ENCODE data around the gene MTHFD2L.

Gene MTHFD2L

DNA sequence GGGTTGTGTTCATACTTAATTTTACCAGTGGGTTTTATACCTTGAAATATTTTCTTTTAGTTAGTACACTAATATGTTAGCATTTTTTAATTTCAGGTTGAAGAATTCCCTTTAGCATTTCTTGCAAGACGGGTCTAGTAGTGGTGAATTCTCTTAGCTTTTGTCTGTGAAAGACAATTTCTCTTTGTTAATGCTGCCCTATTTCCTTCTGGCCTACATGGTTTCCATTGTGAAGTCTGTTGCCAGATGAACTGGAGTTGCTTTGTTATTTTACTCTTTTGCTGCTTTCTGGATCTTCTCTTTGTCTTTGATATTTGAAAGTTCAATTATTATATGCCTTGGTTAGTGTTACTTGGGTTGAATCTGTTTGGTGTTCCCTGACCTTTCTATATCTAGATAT, 25.0 kb upstream of the MTHFD2L start:
- Histone ChIP-seq H3K4me1 (ENCODE audit: low read depth, poor library complexity, severe bottlenecking) (no peaks in the 10 kb centered on the region), H3K36me3 (ENCODE audit: insufficient read depth) (no peaks in the 10 kb centered on the region), H3K27me3 (ENCODE audit: insufficient read depth, low read depth) (no peaks in the 10 kb centered on the region), H3K4me3 (IDR thresholded peaks at IDR 0.05; ENCODE audit: insufficient read depth, low read depth, low read length) (no peak overlapping the region), H3K27ac (no peak overlapping the region), H4K20me1 (ENCODE audit: insufficient read depth) (no peaks in the 10 kb centered on the region), H2AFZ (ENCODE audit: low read depth) (no peak overlapping the region), H3K4me2 (no peak overlapping the region), H3K9ac (no peak overlapping the region), H3K79me2 (ENCODE audit: insufficient read depth, low read depth) (no peaks in the 10 kb centered on the region)
- TF ChIP-seq, protein P1, sequence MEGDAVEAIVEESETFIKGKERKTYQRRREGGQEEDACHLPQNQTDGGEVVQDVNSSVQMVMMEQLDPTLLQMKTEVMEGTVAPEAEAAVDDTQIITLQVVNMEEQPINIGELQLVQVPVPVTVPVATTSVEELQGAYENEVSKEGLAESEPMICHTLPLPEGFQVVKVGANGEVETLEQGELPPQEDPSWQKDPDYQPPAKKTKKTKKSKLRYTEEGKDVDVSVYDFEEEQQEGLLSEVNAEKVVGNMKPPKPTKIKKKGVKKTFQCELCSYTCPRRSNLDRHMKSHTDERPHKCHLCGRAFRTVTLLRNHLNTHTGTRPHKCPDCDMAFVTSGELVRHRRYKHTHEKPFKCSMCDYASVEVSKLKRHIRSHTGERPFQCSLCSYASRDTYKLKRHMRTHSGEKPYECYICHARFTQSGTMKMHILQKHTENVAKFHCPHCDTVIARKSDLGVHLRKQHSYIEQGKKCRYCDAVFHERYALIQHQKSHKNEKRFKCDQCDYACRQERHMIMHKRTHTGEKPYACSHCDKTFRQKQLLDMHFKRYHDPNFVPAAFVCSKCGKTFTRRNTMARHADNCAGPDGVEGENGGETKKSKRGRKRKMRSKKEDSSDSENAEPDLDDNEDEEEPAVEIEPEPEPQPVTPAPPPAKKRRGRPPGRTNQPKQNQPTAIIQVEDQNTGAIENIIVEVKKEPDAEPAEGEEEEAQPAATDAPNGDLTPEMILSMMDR (conservative IDR thresholded peaks at IDR 0.05; ENCODE audit: low read depth, low read length): no peak

DNA sequence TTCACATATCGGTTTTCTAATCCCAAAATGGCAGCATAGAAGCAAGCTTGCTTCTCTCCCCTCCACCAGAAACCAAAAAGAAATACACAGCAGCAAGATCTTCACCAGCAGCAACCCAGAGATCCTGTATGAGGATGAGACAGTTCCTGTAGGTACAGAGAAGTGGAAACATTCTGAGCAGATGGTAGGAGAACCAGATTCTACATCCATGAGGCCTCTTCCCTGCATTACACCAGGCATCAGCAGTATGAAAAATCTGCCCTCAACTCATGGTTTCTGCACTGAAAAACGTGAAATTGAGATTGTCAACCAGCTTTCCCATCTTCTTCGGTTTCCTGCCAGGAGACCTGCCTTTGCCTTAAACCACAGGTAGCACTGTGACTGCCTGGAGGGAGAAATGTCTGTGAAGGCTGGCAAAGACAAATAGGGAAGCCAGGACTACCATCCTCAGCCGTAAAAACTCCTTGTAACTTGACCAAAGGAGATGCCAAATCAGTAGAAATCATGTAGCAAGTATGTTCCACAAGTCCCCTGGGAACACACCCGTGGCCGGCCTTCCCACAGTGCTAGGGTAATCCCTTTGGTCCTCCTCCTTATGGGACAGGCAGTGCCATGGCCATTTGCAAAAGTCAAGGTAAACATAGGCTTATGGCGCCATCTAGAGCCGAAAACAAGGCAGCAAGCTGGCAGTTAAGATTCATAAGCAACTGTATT, 24.0 kb upstream of the MTHFD2L start:
- no peak overlapping the region for H3K27ac ChIP-seq
- H4K20me1 ChIP-seq (ENCODE audit: insufficient read depth): no peaks in the 10 kb centered on the region
- H3K27me3 ChIP-seq (ENCODE audit: insufficient read depth, low read depth): no peaks in the 10 kb centered on the region
- H3K4me2 ChIP-seq: no peak overlapping the region
- H3K36me3 ChIP-seq (ENCODE audit: insufficient read depth): no peaks in the 10 kb centered on the region
- TF ChIP-seq, protein P1 (conservative IDR thresholded peaks at IDR 0.05; ENCODE audit: low read depth, low read length): peak; percentile 95
- H3K9ac ChIP-seq: no peak overlapping the region
- peak overlapping the region; percentile 6 for H2AFZ ChIP-seq (ENCODE audit: low read depth)
- H3K4me1 ChIP-seq (ENCODE audit: low read depth, poor library complexity, severe bottlenecking): no peaks in the 10 kb centered on the region
- H3K79me2 ChIP-seq (ENCODE audit: insufficient read depth, low read depth): no peaks in the 10 kb centered on the region
- no peak overlapping the region for H3K4me3 ChIP-seq (IDR thresholded peaks at IDR 0.05; ENCODE audit: insufficient read depth, low read depth, low read length)

DNA sequence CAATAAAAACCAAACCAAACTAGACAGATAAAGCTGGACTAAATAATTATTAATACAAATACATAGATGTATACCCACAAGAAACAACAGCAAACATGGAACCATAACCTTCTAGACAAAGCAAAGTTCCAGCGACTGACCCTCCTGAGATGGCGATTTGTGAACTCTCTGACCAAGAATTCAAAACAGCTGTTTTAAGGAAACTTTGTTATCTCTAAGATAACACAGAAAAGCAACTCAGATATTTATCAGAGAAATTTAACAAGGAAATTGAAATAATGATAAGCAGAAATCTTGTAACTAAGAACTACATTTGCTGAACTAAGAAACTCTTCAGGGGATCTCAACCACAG, 23.4 kb upstream of the MTHFD2L start:
- Histone ChIP-seq H3K4me2 (no peak overlapping the region), H3K27me3 (ENCODE audit: insufficient read depth, low read depth) (no peaks in the 10 kb centered on the region), H3K79me2 (ENCODE audit: insufficient read depth, low read depth) (no peaks in the 10 kb centered on the region), H3K4me1 (ENCODE audit: low read depth, poor library complexity, severe bottlenecking) (no peaks in the 10 kb centered on the region), H3K9ac (no peak overlapping the region), H3K4me3 (IDR thresholded peaks at IDR 0.05; ENCODE audit: insufficient read depth, low read depth, low read length) (no peak overlapping the region), H3K27ac (no peak overlapping the region), H4K20me1 (ENCODE audit: insufficient read depth) (no peaks in the 10 kb centered on the region), H3K36me3 (ENCODE audit: insufficient read depth) (no peaks in the 10 kb centered on the region), H2AFZ (ENCODE audit: low read depth) (no peak overlapping the region)
- TF ChIP-seq, protein P1 (conservative IDR thresholded peaks at IDR 0.05; ENCODE audit: low read depth, low read length): peak; percentile 26; the same call in 1 of the 2 replicates

DNA sequence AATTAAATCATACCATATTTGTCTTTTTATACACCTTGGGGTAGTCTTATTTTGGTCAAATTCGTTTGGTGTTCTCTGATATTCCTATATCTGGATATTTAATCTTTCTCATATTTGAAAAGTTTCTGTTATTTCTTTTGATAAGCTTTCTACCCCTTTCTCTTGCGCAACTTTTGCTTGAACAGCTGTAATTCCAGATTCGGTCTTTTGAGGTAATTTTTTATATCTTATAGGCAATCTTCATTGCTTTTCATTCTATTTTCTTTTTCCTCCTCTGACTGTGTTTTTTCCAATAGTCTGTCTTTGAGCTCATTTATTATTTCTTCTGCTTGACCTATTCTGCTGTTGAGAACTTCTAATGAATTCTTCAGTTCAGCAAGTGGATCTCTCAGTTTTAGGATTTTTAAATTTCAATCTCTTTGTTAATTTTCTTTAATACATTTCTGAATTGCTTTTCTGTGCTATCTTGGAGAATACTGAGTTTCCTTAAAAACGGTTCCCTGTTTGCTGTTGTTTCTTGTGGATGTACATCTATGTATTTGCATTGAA, 11.3 kb upstream of the MTHFD2L start:
- H2AFZ ChIP-seq (ENCODE audit: low read depth): no peak overlapping the region
- TF ChIP-seq, protein P1 (conservative IDR thresholded peaks at IDR 0.05; ENCODE audit: low read depth, low read length): no peak
- H3K9ac ChIP-seq: no peak overlapping the region
- H3K27me3 ChIP-seq (ENCODE audit: insufficient read depth, low read depth): no peaks in the 10 kb centered on the region
- no peaks in the 10 kb centered on the region for H4K20me1 ChIP-seq (ENCODE audit: insufficient read depth)
- no peak overlapping the region for H3K27ac ChIP-seq
- no peak overlapping the region for H3K4me2 ChIP-seq
- H3K4me3 ChIP-seq (IDR thresholded peaks at IDR 0.05; ENCODE audit: insufficient read depth, low read depth, low read length): no peak overlapping the region
- H3K36me3 ChIP-seq (ENCODE audit: insufficient read depth): no peaks in the 10 kb centered on the region
- no peaks in the 10 kb centered on the region for H3K4me1 ChIP-seq (ENCODE audit: low read depth, poor library complexity, severe bottlenecking)
- no peaks in the 10 kb centered on the region for H3K79me2 ChIP-seq (ENCODE audit: insufficient read depth, low read depth)
